MG63 (cell line): ENCODE results near the gene ELFN1. TPM values are rescaled to one million over a fixed set of nuclear protein-coding genes. Genes with fewer than 3 reads are reported as not detected.

Experiments used
- DNase-seq: peaks from one replicate; pipeline ENCODE4 v3.0.0-alpha.2; 2020
- H3K27me3 ChIP-seq: fragments of 250-450 bp; sonication (Bioruptor Pico); 2 replicates; pipeline ENCODE4 v1.5.1; 2020; ENCODE audit warnings: mild to moderate bottlenecking, moderate library complexity
- H3K36me3 ChIP-seq: fragments of 250-450 bp; sonication (Bioruptor Pico); 2 replicates; pipeline ENCODE4 v1.5.1; 2020; ENCODE audit warnings: mild to moderate bottlenecking, moderate library complexity
- H3K4me3 ChIP-seq: fragments of 250-450 bp; sonication (Bioruptor Pico); 2 replicates; pipeline ENCODE4 v1.5.1; 2020; ENCODE audit warnings: mild to moderate bottlenecking, moderate library complexity
- H3K9me3 ChIP-seq: fragments of 250-450 bp; sonication (Bioruptor Pico); 2 replicates; pipeline ENCODE4 v1.5.1; 2020; ENCODE audit warnings: mild to moderate bottlenecking, moderate library complexity
- total RNA-seq: library from RNA; depleted of rRNA; stranded (reverse); fragments of >200 nt; shearing (Covaris generic); gene quantifications from 2 replicates; pipeline ENCODE4 v1.2.3, GENCODE V29; 2014; ENCODE audit warnings: low replicate concordance

The ELFN1 gene
- total RNA-seq, 1 experiment from 2014 or later = 0.56 TPM

DNA sequence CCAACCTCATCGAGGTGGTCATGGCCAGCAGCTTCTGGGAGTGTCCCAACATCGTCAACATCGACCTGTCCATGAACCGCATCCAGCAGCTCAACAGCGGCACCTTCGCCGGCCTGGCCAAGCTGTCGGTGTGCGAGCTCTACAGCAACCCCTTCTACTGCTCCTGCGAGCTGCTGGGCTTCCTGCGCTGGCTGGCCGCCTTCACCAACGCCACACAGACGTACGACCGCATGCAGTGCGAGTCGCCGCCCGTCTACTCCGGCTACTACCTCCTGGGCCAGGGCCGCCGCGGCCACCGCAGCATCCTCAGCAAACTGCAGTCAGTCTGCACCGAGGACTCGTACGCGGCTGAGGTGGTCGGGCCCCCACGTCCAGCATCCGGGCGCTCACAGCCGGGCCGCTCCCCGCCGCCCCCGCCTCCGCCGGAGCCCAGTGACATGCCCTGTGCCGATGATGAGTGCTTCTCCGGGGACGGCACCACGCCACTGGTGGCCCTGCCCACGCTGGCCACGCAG is 75.0 kb downstream of the ELFN1 start:
- H3K36me3 ChIP-seq = no peaks in the 10 kb centered on the region
- no peak for DNase-seq
- H3K27me3 ChIP-seq = no peaks in the 10 kb centered on the region
- H3K4me3 ChIP-seq = no peak overlapping the region
- no peaks in the 10 kb centered on the region for H3K9me3 ChIP-seq

DNA sequence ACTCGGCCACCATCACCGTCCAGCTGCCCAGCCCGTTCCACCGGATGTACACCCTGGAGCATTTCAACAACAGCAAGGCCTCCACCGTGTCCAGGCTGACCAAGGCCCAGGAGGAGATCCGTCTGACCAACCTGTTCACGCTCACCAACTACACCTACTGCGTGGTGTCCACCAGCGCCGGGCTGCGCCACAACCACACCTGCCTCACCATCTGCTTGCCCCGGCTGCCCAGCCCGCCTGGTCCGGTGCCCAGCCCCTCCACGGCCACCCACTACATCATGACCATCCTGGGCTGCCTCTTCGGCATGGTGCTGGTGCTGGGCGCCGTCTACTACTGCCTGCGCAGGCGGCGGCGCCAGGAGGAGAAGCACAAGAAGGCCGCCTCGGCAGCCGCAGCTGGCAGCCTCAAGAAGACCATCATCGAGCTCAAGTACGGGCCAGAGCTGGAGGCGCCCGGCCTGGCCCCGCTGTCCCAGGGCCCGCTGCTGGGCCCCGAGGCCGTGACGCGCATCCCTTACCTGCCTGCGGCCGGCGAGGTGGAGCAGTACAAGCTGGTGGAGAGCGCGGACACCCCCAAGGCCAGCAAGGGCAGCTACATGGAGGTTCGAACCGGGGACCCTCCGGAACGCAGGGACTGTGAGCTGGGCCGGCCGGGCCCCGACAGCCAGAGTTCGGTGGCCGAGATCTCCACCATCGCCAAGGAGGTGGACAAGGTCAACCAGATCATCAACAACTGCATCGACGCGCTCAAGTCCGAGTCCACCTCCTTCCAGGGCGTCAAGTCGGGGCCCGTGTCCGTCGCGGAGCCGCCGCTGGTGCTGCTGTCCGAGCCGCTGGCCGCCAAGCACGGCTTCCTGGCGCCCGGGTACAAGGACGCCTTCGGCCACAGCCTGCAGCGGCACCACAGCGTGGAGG is 75.8 kb downstream of the ELFN1 start:
- H3K9me3 ChIP-seq = no peaks in the 10 kb centered on the region
- DNase-seq = no peak
- no peak overlapping the region for H3K4me3 ChIP-seq
- no peaks in the 10 kb centered on the region for H3K27me3 ChIP-seq
- no peaks in the 10 kb centered on the region for H3K36me3 ChIP-seq

DNA sequence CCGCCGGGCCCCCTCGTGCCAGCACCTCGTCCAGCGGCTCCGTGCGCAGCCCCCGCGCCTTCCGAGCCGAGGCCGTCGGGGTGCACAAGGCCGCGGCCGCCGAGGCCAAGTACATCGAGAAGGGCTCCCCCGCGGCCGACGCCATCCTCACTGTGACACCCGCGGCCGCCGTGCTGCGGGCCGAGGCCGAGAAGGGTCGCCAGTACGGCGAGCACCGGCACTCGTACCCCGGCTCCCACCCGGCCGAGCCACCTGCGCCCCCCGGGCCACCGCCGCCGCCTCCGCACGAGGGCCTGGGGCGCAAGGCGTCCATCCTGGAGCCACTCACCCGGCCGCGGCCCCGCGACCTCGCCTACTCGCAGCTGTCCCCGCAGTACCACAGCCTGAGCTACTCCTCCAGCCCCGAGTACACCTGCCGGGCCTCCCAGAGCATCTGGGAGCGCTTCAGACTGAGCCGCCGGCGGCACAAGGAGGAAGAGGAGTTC is 76.5 kb downstream of the ELFN1 start:
- H3K27me3 ChIP-seq = no peaks in the 10 kb centered on the region
- DNase-seq = no peak
- no peak overlapping the region for H3K4me3 ChIP-seq
- no peaks in the 10 kb centered on the region for H3K9me3 ChIP-seq
- H3K36me3 ChIP-seq = no peaks in the 10 kb centered on the region

DNA sequence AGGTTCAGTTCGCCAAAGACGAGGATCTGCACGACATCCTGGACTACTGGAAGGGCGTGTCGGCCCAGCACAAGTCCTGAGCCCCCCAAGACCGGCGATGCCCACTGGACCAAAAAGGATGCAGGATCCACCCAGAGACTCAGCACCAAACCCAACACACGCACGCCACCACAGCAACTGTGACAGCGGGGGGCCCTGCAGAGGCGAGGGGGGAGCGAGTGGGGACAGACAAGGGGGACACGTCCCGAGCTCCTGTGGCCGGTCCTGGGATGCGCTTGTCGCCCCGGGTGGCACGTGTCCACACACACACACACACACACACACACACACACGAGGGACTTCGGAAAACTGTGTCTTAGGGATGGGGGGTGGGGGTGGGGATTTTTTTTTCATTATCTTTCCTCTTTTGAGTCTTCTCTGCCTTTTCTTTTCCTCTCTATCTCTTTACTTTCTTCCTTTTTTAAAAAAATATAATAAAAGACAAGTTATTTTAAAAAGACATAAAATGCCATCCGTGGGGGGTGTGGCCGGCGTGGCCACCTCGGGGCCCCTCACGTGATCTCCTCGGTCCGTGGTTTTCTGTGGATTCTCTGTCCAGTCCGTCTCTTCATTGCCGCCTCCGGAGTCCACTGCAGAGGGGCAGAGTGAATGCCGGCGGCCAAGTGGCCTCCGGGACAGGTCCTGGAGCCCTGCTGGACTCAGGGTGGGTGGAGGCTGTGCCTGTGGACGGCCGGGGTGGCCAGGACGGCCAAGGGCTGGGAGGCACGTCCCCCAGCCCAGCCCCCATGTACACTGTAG is 77.1 kb downstream of the ELFN1 start:
- no peak for DNase-seq
- Histone ChIP-seq H3K9me3 (no peaks in the 10 kb centered on the region), H3K36me3 (no peaks in the 10 kb centered on the region), H3K4me3 (no peak overlapping the region), H3K27me3 (no peaks in the 10 kb centered on the region)

DNA sequence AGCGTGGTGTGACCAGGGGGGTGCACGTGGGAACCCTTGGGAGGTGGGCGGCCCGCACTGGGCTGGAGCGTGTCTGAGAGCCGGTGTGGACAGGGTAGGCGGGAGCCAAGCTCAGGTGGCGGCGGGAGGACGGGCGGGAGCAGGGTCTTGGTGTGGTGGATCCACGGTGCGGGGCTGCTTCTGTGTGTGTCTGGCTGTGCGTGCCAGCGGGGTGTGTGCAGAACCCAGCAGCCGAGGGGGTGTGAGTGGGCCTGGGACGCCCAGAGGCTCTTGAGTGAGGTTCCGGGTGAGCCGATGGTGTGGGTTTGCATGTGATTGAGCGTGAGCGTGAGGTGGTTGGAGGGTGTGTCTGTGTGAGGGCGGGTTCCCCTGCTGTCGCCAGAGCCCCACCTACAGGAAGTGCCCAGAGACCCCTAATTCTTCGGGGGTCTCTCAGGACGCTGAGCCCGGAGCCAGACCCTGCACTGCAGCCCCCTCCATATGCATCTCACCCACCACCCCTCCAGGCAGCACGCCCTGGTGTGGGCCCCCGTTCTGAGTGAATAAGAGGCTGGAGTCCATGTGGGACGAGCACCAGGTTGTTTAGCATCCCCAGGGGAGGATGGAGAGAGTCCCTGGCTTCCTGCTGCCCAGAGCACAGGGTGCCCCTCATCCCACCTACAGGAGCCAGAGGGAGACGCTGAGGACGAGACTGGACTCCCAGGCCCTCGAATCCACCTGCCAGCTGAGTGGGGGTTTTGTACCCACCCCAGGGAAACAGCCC is 78.2 kb downstream of the ELFN1 start:
- H3K27me3 ChIP-seq = no peaks in the 10 kb centered on the region
- no peaks in the 10 kb centered on the region for H3K9me3 ChIP-seq
- H3K4me3 ChIP-seq = no peak overlapping the region
- DNase-seq = no peak
- H3K36me3 ChIP-seq = no peaks in the 10 kb centered on the region

DNA sequence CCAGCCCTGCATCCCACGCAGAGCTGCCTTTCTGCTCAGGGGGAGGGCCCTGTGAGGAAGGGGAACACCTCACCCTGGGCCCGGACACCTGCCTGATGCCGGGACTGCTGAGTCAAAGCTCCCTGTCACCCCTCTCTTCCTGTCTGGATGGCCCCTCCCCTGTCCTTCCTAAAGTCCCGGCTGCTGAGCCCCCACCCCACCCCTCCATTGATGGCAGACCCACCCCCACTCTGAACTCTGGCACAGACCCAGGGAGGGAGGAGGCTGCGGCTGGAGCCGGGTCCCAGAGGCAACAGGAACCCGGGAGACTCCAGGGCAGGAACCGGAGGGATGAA is 78.7 kb downstream of the ELFN1 start:
- H3K9me3 ChIP-seq = no peaks in the 10 kb centered on the region
- H3K27me3 ChIP-seq = no peaks in the 10 kb centered on the region
- no peaks in the 10 kb centered on the region for H3K36me3 ChIP-seq
- no peak for DNase-seq
- H3K4me3 ChIP-seq = no peak overlapping the region

DNA sequence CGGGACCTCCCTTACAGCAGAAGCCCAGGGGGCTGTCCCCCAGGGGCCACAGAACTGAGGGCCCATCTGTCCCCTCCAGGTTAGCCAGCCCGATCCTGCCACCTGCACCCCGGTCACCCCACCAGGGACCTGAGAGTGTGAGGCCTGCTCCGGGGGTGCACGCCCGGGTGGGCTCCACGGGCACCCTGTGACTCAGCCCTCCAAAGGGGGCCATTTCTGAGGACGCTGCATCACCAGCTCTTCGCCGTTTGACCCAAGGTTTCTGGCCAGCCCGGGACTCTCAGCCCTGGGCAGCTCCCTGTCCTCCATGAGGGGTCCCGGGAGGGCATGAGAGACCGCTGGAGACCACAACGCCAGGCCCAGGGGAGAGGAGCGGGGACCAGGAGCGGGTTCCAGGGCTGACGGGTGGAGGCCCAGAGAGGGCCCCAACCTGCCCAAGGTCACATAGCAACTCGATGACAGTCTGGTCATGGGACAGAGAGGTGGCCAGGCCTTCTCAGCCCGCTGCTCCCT is 79.3 kb downstream of the ELFN1 start:
- Histone ChIP-seq H3K9me3 (no peaks in the 10 kb centered on the region), H3K27me3 (no peaks in the 10 kb centered on the region), H3K36me3 (no peaks in the 10 kb centered on the region), H3K4me3 (no peak overlapping the region)
- no peak for DNase-seq

DNA sequence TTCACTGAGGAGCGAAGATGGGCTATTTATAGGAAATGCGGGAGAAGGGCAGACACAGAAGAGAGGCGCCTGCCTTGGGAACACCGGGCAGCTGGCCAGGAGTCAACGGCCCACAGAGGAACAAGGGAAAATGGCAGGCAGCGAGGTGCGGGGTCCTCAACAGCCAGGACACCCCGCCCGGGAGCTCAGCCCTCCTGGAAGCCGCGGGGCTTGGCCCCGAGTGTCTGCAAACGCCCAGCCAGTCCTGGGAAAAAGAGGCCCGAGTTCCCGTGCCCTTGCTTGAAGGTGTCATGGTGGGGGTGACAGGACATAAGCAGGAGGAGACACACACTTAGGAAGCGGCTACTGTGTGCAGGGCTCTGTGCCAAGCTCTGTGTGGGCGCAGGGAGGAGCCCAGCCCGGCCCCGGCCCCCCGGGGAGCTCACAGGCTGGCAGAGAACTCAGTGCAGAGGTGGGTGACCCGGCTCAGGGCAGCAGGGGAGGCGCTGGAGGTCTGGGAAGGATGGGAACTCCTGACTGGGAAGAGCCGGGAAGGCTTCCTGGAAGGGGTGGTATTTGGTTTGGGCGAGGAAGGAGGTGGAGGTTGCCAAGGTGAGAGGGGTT is 79.9 kb downstream of the ELFN1 start:
- Histone ChIP-seq H3K36me3 (no peaks in the 10 kb centered on the region), H3K27me3 (no peaks in the 10 kb centered on the region), H3K4me3 (no peak overlapping the region), H3K9me3 (no peaks in the 10 kb centered on the region)
- peak; percentile 26 for DNase-seq

DNA sequence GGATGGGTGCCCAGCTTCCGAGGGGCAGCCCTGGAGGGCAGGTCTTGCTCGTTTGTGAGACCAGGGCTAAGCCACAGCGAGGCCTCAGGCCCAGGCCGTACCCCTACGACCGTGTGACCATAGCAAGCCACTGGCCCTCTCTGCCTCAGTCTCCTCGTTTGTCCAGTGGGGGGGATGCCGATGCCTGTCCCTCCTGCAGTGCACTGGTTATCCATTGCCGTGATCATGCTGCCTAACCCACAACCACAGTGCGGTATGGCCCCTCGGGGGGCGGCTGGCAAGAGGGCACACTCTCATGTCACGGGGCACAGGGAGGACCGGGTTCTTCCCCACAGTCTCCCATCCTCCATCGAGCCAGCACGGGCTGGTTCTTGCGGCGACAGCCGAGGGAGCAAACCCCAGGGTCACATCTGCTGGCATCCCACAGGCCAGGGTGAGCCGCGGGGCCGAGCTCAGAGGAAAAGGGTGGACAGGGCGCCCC is 80.5 kb downstream of the ELFN1 start:
- Histone ChIP-seq H3K9me3 (no peaks in the 10 kb centered on the region), H3K36me3 (no peaks in the 10 kb centered on the region), H3K4me3 (no peak overlapping the region), H3K27me3 (no peaks in the 10 kb centered on the region; the same call in 1 of the 2 replicates)
- DNase-seq = no peak

DNA sequence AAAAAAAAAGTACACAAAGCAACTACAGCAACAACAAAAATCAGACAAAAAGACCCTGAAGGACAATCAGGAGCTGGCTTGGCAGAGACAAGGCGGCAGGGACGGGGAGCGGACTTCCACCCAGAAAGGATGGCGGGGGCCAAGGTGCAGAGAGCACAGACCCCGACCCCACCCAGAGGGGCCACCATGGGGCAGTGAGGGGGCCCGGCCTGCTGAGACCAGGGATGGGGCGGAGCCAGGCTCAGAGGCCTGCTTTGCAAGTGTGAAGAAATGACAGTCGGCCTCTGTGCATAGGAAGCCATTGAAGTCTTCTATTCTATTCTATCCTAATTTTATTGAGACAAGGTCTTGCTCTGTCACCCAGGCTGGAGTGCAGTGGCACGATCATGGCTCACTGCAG is 82.0 kb downstream of the ELFN1 start:
- no peak overlapping the region for H3K4me3 ChIP-seq
- no peak for DNase-seq
- H3K9me3 ChIP-seq = no peaks in the 10 kb centered on the region
- no peaks in the 10 kb centered on the region for H3K36me3 ChIP-seq
- no peaks in the 10 kb centered on the region; the same call in 1 of the 2 replicates for H3K27me3 ChIP-seq

DNA sequence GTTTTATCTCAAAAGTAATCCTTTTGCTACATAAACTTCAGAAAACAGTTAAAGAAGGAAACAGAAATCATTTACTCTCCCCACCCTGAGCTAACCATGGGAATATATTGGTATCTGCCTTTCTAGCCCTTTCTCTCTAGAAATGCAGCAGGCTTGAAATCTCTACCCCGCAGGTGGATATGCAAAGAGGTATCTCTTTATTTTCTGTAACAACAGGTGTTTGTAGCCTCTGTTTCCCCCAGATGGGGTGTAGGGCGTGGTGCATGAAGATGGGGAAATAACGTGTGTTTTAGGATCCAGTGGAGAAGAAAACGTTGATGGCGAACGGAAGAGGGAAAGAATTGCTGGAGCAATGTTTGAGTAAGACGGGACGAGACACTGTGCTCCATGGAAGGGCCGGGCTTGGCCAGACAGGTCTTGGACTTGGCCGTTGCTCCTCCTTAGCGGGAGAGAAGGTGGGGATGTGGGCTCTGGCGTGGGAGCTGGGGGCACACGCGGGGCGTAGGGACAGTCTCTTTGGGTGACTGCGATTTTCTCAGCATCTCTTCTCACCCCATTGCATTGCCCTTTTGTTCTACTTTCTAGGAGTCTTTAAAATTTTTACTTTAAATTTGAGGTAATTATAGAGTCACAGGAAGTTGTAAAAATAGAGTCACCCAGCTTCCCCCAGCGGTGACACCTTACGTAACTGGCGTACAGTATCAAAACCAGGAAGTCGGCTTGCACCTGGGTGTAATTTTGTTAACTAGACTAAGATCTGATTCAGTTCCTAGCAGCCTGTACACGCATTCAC is 82.9 kb downstream of the ELFN1 start:
- H3K36me3 ChIP-seq = no peaks in the 10 kb centered on the region
- no peak overlapping the region for H3K4me3 ChIP-seq
- H3K27me3 ChIP-seq = no peaks in the 10 kb centered on the region; the same call in 1 of the 2 replicates
- no peak for DNase-seq
- no peaks in the 10 kb centered on the region for H3K9me3 ChIP-seq

DNA sequence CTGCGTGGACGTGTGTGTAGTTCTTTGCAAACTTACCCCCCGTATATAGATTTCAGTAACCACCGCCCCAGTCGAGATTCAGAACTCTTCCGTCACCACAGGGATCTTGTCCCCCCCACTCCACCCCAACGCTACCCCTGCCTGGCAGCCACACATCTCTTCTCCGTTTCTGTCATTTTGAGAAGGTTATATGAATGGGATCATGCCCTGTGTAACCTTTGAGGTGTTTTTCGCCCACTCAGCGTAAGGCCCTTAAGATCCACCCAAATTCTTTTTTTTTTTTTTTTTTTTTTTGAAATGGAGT is 83.4 kb downstream of the ELFN1 start:
- H3K27me3 ChIP-seq = no peaks in the 10 kb centered on the region; the same call in 1 of the 2 replicates
- no peak for DNase-seq
- no peaks in the 10 kb centered on the region for H3K36me3 ChIP-seq
- no peak overlapping the region for H3K4me3 ChIP-seq
- H3K9me3 ChIP-seq = no peaks in the 10 kb centered on the region

DNA sequence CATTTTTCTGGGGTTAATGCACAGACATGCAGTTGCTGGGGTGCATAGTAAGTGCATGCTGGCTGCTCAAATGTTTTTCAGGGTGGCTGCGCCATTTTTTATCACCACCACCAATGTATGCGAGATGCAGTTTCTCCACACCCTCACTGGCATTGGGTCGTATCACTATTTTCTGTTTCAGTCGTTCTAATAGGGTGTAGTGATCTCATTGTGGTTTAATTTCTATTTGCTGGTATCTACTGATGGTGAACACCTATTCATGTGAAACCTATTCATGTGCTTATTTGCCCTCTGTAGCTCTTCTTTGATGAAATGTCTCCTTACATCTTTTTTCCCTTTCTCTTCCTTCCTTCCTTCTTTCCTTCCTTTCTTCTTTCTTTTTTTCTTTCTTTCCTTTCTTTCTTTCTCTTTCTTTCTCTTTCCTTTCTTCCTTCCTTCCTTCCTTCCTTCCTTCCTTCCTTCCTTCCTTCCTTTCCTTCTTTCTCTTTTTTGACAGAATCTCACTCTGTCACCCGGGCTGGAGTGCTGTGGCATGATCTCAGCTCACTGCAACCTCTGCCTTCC is 84.3 kb downstream of the ELFN1 start:
- no peak for DNase-seq
- no peaks in the 10 kb centered on the region; the same call in 1 of the 2 replicates for H3K27me3 ChIP-seq
- H3K9me3 ChIP-seq = no peaks in the 10 kb centered on the region
- H3K36me3 ChIP-seq = no peaks in the 10 kb centered on the region
- no peak overlapping the region for H3K4me3 ChIP-seq

DNA sequence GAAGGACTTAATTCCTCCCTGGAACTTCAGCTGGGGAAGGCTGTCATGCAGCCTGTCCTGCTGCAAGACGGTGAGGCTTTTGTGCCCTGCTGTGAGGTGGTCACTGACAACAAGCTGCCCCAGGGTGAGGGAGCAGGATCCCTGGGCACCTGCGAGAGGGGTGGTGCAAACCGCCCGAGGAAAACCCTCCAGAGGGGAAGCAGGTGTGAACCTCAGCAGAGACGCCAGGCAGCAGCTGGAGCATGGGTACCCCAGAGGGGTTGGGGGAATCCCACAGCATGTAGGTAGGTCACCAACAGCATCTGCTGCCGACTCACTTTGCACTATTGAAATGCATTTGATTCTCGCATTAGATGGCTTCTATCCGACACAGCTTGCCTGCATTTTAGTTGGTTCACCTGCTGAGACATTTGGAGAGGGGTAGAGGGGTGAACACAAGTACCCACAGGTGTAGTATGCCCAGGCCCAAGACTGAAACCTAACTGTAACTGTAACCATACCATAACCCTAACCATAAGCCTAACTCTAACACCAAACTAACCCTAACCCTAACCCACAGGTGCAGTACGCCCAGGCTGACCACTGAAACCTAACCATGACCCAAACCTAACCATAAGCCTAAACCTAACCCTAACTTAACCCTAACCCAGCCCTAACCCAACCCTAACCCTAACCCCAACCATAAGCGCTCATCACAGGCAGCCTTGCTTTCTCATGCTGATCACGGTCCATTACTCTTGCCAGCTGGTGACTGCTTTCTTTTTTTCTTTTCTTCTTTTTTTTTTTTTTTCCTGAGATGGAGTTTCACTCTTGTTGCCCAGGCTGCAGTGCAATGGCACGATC is 85.9 kb downstream of the ELFN1 start:
- Histone ChIP-seq H3K9me3 (no peaks in the 10 kb centered on the region), H3K27me3 (no peaks in the 10 kb centered on the region; the same call in 1 of the 2 replicates), H3K4me3 (no peak overlapping the region), H3K36me3 (no peaks in the 10 kb centered on the region)
- no peak for DNase-seq
